GM18505 (cell line): ENCODE results near the gene MAPK10.
"Not testable (repeated sequence)": the region's sequence is repeated elsewhere in the genome, so short reads cannot be mapped to it uniquely, and the experiment has no call there.

Experiments used
- ATAC-seq: cut with Tn5 transposase; IDR thresholded peaks from one replicate; pipeline ENCODE4 v1.9.1; 2021; ENCODE audit not compliant: unreplicated experiment
- POLR2A ChIP-seq: IDR thresholded peaks from 4 replicates; pipeline ENCODE4 v1.6.1; 2011; ENCODE audit warnings: borderline replicate concordance; ENCODE audit not compliant: insufficient read depth, insufficient read length; ENCODE audit errors: extremely low read depth

MAPK10 gene

DNA sequence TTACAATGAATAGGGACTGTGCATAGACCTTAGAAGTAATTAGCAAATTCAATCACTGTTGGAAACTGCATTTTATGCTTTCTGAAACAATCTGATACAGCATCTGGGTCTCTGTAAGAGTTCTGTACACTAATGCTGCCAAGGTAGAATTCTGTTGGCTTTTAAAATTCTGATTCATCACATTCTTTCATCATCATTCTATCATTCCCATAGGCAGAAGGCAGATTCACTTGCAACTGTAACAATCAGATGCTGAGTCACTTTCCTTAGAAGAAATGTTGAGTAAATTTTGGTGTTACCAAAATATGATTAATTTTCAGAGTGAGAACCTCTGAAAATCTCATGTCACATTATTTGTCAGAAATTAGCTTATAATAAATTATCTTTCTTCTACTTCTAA lies 267.2 kb downstream of the MAPK10 start:
- no peak for ATAC-seq

DNA sequence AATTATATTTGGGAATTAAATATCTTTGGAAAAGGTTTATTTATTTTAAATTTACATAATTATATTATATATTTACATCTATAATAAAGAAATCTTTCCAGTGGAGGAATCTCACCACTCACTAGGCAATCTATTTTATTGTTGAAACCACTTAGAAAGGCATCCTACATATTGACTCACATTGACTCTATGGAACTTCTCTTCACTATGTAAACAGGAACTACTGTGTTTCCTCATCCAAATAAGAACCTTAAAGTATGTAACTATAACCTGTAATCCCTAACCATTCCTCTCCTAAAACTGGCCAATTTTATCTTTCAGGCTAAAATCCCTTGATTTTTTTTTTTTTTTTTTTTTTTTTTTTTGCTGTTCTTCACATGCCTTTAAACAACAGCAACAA lies 268.7 kb downstream of the MAPK10 start:
- no peak for TF ChIP-seq POLR2A
- ATAC-seq = no peak

More for the DNA sequence above, 267.2 kb downstream of the MAPK10 start:
- TF ChIP-seq POLR2A = no peak

DNA sequence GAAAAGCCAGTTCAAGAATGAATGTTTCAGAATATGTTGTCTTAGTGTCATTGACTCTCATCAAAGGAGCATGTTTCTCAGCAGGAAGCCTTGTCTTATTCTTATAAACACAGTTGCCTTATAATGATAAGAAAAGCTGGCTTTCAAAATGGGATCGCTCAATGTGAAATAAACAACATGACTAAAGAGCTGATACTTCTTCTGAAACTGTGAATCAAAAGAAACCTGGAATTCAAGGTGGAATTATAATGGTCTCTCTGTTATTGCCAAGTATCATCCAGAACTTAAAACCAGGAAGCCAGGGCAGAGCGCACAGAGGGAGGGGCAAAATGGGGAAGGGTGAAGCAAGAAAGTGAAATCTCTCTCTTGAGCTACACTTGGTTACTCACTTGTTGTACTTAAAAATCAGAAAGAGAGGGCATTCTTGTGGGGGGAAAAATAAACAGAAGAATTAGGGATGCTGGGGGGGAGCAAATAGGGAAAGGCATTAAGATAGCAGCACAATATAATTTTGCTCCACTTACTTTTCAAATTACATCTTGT lies 270.0 kb downstream of the MAPK10 start:
- no peak for ATAC-seq
- TF ChIP-seq POLR2A = no peak

DNA sequence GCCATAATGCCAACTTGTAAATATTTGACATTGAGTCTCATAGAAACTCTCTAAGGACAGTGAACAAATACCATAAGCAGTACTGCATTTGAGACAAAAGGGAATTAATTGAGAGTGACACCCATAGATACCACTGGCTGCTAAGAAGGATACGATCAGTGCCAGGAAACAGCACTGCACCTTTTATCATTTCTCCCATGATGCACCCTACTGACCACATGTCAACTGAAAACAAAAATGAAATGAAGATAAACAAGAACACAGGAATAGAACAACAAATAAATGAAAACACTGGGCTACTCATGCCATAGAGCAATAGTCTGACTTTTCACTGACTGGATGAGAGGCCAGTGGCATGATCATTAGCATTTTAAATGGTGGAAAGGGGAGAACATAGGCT lies 270.8 kb downstream of the MAPK10 start:
- TF ChIP-seq POLR2A = no peak
- no peak for ATAC-seq

DNA sequence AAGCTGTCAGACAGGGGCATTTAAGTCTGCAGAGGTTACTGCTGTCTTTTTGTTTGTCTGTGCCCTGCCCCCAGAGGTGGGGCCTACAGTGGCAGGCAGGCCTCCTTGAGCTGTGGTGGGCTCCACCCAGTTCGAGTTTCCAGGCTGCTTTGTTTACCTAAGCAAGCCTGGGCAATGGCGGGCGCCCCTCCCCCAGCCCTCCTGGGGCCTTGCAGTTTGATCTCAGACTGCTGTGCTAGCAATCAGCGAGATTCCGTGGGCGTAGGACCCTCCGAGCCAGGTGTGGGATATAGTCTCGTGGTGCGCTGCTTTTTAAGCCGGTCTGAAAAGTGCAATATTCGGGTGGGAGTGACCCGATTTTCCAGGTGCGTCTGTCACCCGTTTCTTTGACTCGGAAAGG lies 284.1 kb downstream of the MAPK10 start:
- not testable (repeated sequence) for ATAC-seq

DNA sequence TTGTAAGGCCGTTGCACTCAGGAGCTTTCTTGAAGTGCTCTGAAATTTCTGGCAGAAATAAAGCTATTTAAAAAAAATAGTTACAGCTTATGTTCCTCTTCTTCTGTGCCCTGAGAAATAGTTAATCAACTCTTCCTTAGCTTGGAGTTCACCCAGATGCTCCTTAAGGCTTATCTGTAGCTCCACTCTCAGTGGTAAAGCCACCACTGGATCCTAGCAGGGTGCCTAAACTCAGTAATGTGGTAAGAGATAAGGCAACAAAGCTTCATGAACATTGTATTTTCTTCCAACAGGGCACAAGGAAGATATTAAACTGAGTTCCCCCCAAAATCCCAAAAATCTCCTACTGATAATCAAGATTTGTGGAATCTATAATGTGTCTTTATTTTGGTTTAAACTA lies 299.5 kb downstream of the MAPK10 start:
- no peak for ATAC-seq
- no peak for TF ChIP-seq POLR2A

DNA sequence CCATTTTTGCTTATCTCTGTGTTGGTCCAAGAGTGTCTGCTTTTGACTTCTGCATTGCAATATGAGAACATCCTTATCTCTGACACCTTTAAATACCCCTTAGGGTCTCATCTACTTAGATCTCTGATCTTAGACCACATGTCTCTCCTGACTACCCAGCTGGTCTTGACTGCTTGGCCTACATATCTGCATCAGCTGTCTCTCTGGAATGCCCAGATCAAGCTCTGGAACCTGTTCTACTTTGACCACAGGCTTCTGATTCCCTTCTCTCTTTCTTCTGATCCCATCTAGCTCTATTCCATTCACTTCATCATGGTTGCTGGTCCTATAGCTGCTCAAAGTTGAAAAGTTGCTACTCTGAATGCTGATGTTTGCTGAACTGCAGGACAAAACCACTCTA lies 301.2 kb downstream of the MAPK10 start:
- no peak for TF ChIP-seq POLR2A
- no peak for ATAC-seq

DNA sequence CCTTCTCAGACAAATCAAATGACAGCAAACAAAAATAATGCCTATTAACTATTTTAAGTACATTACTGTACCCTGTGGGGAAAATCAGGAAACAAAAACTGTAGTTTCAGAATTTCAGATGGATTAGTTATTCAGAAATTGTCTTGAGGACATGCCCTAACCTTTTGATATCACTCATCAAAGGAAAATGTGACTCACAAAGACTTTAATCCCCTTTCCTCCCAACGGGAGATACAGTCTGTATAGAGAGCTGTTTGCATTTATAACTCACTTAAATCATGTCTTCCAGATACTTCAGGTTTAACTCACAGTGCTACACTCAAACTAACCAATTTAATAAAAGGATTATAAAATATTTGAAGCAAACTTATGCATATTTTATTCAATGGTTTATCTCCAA lies 304.0 kb downstream of the MAPK10 start:
- no peak for ATAC-seq
- no peak for TF ChIP-seq POLR2A

DNA sequence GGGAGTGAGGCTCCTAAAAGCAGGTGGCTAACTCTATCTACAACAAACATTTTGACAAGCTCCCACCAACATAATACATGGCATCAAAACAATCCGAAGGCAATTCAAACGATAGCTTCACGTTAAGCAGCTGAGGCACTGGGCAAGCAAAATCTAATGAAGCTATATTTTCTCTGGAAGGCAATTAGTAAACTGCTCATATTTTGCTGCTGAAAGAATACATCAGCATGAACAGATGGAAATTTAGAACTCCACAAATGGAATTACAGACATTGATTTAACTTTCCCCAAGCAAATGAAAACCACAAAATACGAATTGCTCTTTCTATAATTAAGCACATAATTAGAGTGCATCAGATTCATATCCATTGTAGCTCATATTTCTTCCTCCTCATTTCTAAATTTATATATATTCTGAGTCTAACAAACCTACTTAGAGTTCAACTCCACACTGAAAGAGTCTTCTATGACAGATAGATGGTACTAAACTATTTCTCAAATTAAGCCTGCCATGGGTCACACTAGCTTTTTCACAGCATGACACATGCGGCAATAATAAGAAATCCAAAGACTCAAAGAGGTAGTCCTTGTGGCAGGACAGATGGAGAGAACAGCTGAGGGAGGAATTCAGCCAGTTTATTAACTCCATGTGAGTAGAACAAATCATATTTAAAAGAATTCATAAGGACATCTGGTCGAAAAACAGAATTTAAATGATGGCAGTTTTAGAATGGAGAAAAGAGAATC lies 305.4 kb downstream of the MAPK10 start:
- no peak for ATAC-seq
- TF ChIP-seq POLR2A = no peak

DNA sequence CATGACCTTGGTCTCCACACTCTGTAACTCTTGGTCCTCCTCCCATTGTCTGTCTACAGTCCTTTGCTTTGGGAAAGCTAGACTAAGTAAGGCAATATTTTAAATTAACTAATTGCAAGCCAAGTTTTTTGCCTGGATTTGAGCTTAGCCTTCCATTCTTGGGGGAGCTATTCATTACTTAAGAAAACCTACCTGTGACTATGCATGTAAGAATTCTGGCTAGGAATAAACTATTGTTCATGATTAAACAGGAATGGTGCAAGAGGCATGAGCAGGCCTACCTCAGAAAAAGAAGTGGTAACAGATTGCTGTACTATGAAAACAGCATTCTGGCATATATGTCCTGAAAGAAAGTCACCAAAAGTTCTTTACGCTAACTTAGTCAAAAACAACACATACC lies 309.4 kb downstream of the MAPK10 start:
- TF ChIP-seq POLR2A = no peak
- ATAC-seq = no peak

DNA sequence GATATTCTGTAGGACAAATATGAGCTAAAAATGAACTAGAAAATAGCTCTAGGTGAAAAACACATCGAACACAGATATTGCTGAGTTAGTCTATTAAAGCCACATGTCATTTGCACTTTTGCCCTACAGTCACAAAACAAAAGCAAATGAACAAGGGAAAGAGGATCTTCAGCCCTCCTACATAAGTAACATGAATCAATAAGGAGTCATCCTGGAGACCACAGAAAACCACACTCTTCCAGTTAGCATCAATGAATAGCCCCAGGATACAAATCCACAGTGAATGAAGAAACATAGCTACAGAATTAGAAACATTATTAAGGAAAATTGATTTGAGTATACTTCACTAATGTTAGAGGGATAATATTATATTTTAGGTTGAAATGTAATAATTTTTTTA lies 311.4 kb downstream of the MAPK10 start:
- ATAC-seq = no peak
- TF ChIP-seq POLR2A = no peak

DNA sequence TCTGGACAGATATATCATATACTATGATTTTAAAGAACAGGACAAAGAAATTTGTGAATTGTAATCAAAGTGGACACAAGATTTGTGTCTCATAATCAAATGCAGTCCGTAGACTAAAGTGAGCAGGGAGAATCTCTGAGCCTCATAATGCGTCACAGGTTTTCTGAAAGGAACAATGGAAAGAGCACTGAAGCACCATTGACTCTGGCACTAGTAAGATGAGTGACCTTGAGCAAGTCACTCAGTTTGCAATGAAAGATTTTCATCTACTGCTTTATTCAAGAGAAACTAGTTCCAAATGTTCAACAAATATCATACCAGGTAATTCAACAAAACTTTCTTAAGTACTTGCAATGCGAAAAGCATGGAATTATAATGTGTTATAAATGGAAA lies 315.3 kb downstream of the MAPK10 start:
- no peak for ATAC-seq
- TF ChIP-seq POLR2A = no peak

DNA sequence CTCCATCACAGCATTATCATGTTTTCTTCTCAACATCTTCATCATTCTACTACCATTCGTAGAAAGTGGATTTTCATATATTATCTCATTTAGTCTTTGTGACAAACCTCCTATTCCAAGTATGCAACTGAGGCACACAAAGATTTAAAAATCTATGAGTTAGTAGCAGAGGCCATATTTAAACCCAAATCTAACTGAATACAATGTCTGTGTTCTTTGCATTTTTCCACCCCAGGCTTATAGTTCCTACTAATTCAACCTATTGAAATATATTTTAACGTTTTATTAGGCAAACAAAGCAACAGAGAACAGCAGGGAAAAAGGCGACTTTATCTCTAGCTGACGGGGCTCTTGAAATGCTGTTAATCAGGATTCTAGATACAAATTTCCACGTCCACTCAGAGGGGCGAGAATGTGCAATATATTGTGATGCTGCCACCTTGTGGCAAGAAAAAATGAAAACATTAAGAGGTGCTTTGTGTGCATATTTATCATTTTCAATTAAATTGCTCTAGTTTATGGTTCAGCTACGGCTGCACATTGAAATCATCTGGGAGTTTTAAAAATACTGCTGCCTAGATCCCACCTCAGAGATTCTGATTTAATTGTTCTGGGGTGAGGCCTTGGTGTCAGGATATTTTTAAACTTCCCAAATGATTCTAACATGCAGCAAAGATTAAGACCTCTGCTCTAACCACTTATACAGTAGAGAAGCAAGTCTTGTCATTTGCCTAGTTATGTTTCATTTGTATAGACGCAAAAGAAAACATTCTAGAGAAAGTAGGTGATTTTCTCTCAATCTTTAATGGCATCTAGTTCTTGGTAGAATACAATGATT lies 315.9 kb downstream of the MAPK10 start:
- no peak for TF ChIP-seq POLR2A
- ATAC-seq = no peak

DNA sequence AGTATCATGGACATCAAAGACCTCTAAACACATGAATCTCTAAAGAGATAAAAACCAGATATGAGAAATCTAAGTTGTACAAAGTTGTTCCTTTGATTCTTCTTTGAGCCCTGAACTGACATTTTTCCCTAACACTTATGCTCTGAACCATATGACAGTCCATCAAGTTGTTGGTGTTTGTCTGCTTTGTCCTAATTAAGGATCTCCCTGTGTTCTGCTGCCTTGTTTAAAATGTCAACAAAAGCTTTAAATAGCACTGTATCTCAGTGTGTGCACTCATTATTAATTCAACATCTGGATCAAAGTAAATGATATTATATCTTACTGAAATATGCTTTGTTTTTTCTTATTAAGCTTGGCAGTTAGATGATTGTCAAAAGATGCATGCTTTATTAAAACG lies 321.8 kb downstream of the MAPK10 start:
- no peak for TF ChIP-seq POLR2A
- no peak for ATAC-seq

DNA sequence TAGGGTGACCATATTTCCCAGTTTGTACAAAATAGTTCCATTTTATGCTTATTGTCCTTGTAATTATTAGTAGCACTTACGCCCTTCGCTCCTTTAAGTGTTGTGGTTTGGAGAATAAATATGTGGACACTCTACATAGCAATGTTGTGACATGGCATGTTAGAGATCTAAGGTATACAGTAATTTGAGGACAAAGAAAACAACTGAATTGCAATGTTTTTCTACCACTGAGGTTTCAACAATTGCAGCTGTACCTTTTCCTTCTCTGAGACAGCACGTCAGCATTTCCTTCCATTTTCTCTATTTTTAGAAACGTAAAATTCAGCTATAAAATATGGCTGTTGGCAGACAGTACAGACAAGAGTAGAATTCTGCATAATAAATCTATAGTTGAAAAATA lies 323.1 kb downstream of the MAPK10 start:
- no peak for TF ChIP-seq POLR2A
- no peak for ATAC-seq

DNA sequence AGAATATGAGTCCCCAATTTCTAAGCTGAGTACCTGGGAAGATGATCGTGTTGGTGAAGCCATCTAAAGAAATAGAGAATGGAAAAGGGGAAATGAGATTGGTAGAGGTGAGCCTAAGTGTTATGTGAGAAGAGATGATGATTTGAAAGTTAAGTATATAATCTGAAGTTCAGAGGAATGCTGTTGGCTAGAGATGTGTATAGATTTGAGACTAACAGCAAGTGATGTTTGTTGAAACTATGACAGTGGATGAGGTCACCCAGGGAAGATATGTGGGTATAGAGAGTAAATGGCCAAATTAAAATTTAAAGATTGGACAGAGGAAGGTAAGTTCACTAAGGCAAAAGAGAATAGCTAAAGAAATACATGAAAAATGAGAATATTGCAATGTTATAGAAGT lies 324.2 kb downstream of the MAPK10 start:
- TF ChIP-seq POLR2A = no peak
- ATAC-seq = no peak
